PC-9 (cell line): ENCODE results near the gene PEAK1.

Experiments used
- EZH2 ChIP-seq: fragments of 200-600 bp; sonication (generic); IDR thresholded peaks from 2 replicates; pipeline ENCODE4 v1.8.0; 2017; ENCODE audit warnings: antibody characterized with exemption, low read depth
- TF ChIP-seq, protein P1 (sequence below): fragments of 200-600 bp; sonication (generic); conservative IDR thresholded peaks from 2 replicates; pipeline ENCODE4 v1.6.1; 2017; ENCODE audit warnings: mixed run types, antibody characterized with exemption, mild to moderate bottlenecking, moderate library complexity

DNA sequence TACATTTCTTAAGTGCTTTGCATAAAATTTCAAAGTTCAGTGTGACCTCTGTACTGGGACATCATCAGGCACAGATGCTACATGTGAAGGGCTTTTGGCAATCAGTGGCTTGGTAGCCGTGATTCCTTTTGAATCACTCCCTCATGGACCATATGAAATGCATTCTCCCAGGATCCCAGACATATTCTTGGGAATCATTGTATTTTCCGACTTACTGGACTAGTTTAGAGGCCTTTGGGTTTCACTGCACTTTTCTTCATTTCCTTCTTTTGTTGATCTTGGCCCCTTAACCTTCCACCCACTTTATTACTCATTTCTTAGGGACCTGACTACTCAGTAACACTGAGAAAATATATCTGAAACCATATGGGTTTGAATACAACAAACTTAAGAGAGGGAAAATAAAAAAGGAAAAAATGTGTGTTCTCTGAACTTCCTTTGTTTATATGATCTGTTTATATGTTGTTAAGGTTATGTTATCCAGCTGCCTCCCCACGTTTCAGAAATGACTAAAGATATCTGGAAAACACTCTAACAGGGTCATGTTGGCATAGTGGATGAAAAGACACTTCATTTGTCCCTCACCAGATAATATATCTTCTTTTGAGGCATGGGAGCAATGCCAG lies 35.9 kb upstream of the PEAK1 start:
- TF ChIP-seq, protein P1, sequence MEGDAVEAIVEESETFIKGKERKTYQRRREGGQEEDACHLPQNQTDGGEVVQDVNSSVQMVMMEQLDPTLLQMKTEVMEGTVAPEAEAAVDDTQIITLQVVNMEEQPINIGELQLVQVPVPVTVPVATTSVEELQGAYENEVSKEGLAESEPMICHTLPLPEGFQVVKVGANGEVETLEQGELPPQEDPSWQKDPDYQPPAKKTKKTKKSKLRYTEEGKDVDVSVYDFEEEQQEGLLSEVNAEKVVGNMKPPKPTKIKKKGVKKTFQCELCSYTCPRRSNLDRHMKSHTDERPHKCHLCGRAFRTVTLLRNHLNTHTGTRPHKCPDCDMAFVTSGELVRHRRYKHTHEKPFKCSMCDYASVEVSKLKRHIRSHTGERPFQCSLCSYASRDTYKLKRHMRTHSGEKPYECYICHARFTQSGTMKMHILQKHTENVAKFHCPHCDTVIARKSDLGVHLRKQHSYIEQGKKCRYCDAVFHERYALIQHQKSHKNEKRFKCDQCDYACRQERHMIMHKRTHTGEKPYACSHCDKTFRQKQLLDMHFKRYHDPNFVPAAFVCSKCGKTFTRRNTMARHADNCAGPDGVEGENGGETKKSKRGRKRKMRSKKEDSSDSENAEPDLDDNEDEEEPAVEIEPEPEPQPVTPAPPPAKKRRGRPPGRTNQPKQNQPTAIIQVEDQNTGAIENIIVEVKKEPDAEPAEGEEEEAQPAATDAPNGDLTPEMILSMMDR, result no peak
- no peak for TF ChIP-seq EZH2
